ENCODE results near the gene FXYD7.
"Not testable (repeated sequence)": the region's sequence is repeated elsewhere in the genome, so short reads cannot be mapped to it uniquely, and the experiment has no call there.

Gene FXYD7

GRCh38 chr19:35128398-35129057 lies 14.5 kb upstream of the FXYD7 start:
- no peak for DNase-seq

- not testable (repeated sequence) for DNase-seq
Observed at GRCh38 chr19:35129724-35130274, 13.3 kb upstream of the FXYD7 start.

GRCh38 chr19:35130761-35131720 lies 12.0 kb upstream of the FXYD7 start:
- no peak for DNase-seq

GRCh38 chr19:35132254-35132653 lies 10.8 kb upstream of the FXYD7 start:
- no peak for DNase-seq

GRCh38 chr19:35133826-35134225 lies 9.2 kb upstream of the FXYD7 start:
- no peak for DNase-seq

GRCh38 chr19:35134601-35135242 lies 8.3 kb upstream of the FXYD7 start, which contains the start of gene LGI4:
TSS of gene LGI4 (minus strand) at chr19:35135059. CDS start at chr19:35134680, 379 bp downstream.
- no peak for DNase-seq

- DNase-seq, result peak; percentile 56
Observed at GRCh38 chr19:35135389-35135909, 7.6 kb upstream of the FXYD7 start.

- no peak for DNase-seq
Observed at GRCh38 chr19:35136231-35136630, 6.8 kb upstream of the FXYD7 start.

GRCh38 chr19:35136977-35137702 lies 5.9 kb upstream of the FXYD7 start:
- DNase-seq, result no peak

GRCh38 chr19:35138305-35138892 lies 4.7 kb upstream of the FXYD7 start, which contains the start of gene FXYD1:
TSS of gene FXYD1 (plus strand) at chr19:35138824. CDS start at chr19:35140080, 1,256 bp downstream.
- DNase-seq, result no peak

- DNase-seq, result no peak
Observed at GRCh38 chr19:35140207-35140961, 2.7 kb upstream of the FXYD7 start.

- peak; percentile 94 for DNase-seq
Observed at GRCh38 chr19:35140962-35141836, 1.9 kb upstream of the FXYD7 start.

- no peak for DNase-seq
Observed at GRCh38 chr19:35141837-35142605, 1.0 kb upstream of the FXYD7 start.

GRCh38 chr19:35142606-35143230 lies 337 bp upstream of the FXYD7 start:
- DNase-seq, result peak; percentile 70

- DNase-seq, result no peak
Observed at GRCh38 chr19:35143818-35144217, 763 bp downstream of the FXYD7 start.

GRCh38 chr19:35144259-35144599 lies 1.2 kb downstream of the FXYD7 start:
- DNase-seq, result no peak

GRCh38 chr19:35144600-35145436 lies 1.8 kb downstream of the FXYD7 start:
- peak; percentile 29 for DNase-seq
